ENCODE measurements around the gene GPS1. TPM values are rescaled to one million over a fixed set of nuclear protein-coding genes. Genes with fewer than 3 reads are reported as not detected.
A peak's percentile ranks its signal among the peaks of the same experiment; 100 is the strongest.

Gene GPS1
- total and polyA plus RNA-seq, 4 donors: 53.9 to 66.3 (median 58.8) TPM

DNA sequence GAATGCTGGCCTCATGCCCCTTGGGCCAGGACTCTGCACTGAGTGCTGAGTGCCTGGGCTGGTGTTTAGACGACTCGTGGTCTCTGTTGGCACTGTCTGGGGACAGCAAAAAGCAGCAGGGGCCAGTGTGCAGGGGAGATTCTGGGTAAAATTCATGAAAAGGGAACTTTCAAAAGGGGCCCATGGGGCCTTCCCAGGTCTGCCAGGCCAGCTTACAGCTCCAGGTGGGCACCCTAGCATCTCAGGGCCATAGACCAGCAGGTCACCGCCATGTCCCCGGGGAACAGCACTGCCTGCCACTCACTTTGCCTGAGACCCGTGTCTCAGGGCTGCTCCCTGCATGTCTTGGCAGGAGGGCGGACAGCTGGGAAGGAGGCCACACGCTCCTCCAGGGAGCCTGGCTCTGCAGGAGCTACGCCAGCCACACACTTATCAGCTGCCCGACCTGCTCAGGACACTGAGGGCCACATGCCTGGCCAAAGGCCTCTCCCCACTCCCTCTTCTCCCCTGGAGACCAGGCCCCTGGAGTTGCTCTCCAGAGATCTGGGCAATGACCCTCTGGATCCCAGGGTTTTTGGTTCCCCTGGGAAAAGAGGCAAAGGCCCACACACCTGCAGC lies 55.1 kb downstream of the GPS1 start:
- TF ChIP-seq GABPA (IDR thresholded peaks at IDR 0.05 in 1 of 2, conservative IDR thresholded peaks at IDR 0.05 in 1 of 2) (no peak), HNF4A (conservative IDR thresholded peaks at IDR 0.05) (peak in 1 of 2 donors; percentile 50), HNF4G (IDR thresholded peaks at IDR 0.05) (no peak)
- TF ChIP-seq, protein P1, sequence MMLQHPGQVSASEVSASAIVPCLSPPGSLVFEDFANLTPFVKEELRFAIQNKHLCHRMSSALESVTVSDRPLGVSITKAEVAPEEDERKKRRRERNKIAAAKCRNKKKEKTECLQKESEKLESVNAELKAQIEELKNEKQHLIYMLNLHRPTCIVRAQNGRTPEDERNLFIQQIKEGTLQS (IDR thresholded peaks at IDR 0.05): no peak
- H3K4me1 ChIP-seq (ENCODE audit: control insufficient read depth in 4 of 4, insufficient read depth in 4 of 4, low read length in 3 of 4): peaks cover 32 to 78% (median 60%) of the 10 kb centered on the region in 4 donors
- peak overlapping the region in 1 of 3 donors; percentile 7 for H3K4me3 ChIP-seq (ENCODE audit: low read depth in 1 of 3, low read length in 3 of 3)
- H3K36me3 ChIP-seq (ENCODE audit: control insufficient read depth in 4 of 4, insufficient read depth in 3 of 4, low read depth in 1 of 4, low read length in 3 of 4): no peaks in the 10 kb centered on the region
- no peak for DNase-seq (ENCODE audit: low spot score)
- H3K27me3 ChIP-seq (ENCODE audit: control insufficient read depth in 4 of 4, insufficient read depth in 4 of 4, low read length in 3 of 4): no peaks in the 10 kb centered on the region
- H3K27ac ChIP-seq (ENCODE audit: low read depth in 1 of 2, low read length in 2 of 2): peak overlapping the region; percentile 96 to 98
- 49% methylated on average over 9 of the region's 9 CpGs for WGBS
- peak overlapping the region; percentile 46 to 72 for H3K9ac ChIP-seq (ENCODE audit: low read depth in 1 of 2, low read length in 2 of 2)
- H3K9me3 ChIP-seq (ENCODE audit: control insufficient read depth in 4 of 4, low read length in 3 of 4): no peaks in the 10 kb centered on the region

Other genes starting within 250 kb of the GPS1 start
- 10 to 100 TPM; 20.7 to 72.0 TPM for gene GCGR, start 247.7 kb upstream of the GPS1 start, total RNA-seq
- gene GCGR, start 247.7 kb upstream of the GPS1 start, polyA plus RNA-seq: 10 to 100 TPM; 42.0 to 55.8 TPM
- 10 to 100 TPM; 16.6 to 42.0 TPM for gene MCRIP1, start 218.6 kb upstream of the GPS1 start, total RNA-seq
- 10 to 100 TPM; 24.2 to 28.2 TPM for gene MCRIP1, start 218.6 kb upstream of the GPS1 start, polyA plus RNA-seq
- not detected for gene PPP1R27, start 216.8 kb upstream of the GPS1 start, total RNA-seq
- under 1 TPM; 0.31 to 0.35 TPM for gene PPP1R27, start 216.8 kb upstream of the GPS1 start, polyA plus RNA-seq
- 1,000 to 10,000 TPM; 1,086 to 3,361 TPM for gene P4HB, start 191.4 kb upstream of the GPS1 start, total RNA-seq
- gene P4HB, start 191.4 kb upstream of the GPS1 start, polyA plus RNA-seq: 1,000 to 10,000 TPM in 1 of 2 donors, 100 to 1,000 TPM in 1; 1,000 to 2,066 TPM
- 10 to 100 TPM; 35.5 to 47.3 TPM for gene ARHGDIA, start 180.6 kb upstream of the GPS1 start, total RNA-seq
- 100 to 1,000 TPM; 103 to 142 TPM for gene ARHGDIA, start 180.6 kb upstream of the GPS1 start, polyA plus RNA-seq
- 10 to 100 TPM; 22.6 to 67.4 TPM for gene ALYREF, start 160.3 kb upstream of the GPS1 start, total RNA-seq
- 10 to 100 TPM in 1 of 2 donors, 1 to 10 TPM in 1; 2.5 to 24.6 TPM for gene ALYREF, start 160.3 kb upstream of the GPS1 start, polyA plus RNA-seq
- 10 to 100 TPM; 71.0 to 78.7 TPM for gene ANAPC11, start 160.2 kb upstream of the GPS1 start, total RNA-seq
- gene ANAPC11, start 160.2 kb upstream of the GPS1 start, polyA plus RNA-seq: 100 to 1,000 TPM; 160 to 246 TPM
- gene NPB, start 149.7 kb upstream of the GPS1 start, total RNA-seq: under 1 TPM; 0.25 to 0.84 TPM
- under 1 TPM; 0.15 to 0.92 TPM for gene NPB, start 149.7 kb upstream of the GPS1 start, polyA plus RNA-seq
- gene PCYT2, start 140.5 kb upstream of the GPS1 start, total RNA-seq: 100 to 1,000 TPM in 1 of 2 donors, 10 to 100 TPM in 1; 86.0 to 101 TPM
- 10 to 100 TPM; 63.9 to 90.9 TPM for gene PCYT2, start 140.5 kb upstream of the GPS1 start, polyA plus RNA-seq
- 10 to 100 TPM; 13.5 to 16.5 TPM for gene SIRT7, start 133.7 kb upstream of the GPS1 start, total RNA-seq
- 1 to 10 TPM; 7.1 to 9.4 TPM for gene SIRT7, start 133.7 kb upstream of the GPS1 start, polyA plus RNA-seq
- gene MAFG, start 124.2 kb upstream of the GPS1 start, total RNA-seq: 10 to 100 TPM; 11.7 to 17.0 TPM
- gene MAFG, start 124.2 kb upstream of the GPS1 start, polyA plus RNA-seq: 1 to 10 TPM; 3.0 to 6.1 TPM
- gene PYCR1, start 114.6 kb upstream of the GPS1 start, total RNA-seq: 10 to 100 TPM; 10.4 to 14.1 TPM
- gene PYCR1, start 114.6 kb upstream of the GPS1 start, polyA plus RNA-seq: 1 to 10 TPM; 5.0 to 5.1 TPM
- gene MYADML2, start 104.7 kb upstream of the GPS1 start, total RNA-seq: not detected
- gene MYADML2, start 104.7 kb upstream of the GPS1 start, polyA plus RNA-seq: not detected
- gene NOTUM, start 90.7 kb upstream of the GPS1 start, total RNA-seq: 1 to 10 TPM in 1 of 2 donors, under 1 TPM in 1; 0.19 to 5.4 TPM
- 1 to 10 TPM; 1.1 to 2.0 TPM for gene NOTUM, start 90.7 kb upstream of the GPS1 start, polyA plus RNA-seq
- gene ASPSCR1, start 74.3 kb upstream of the GPS1 start, total RNA-seq: 10 to 100 TPM; 17.8 to 26.2 TPM
- gene ASPSCR1, start 74.3 kb upstream of the GPS1 start, polyA plus RNA-seq: 10 to 100 TPM; 19.0 to 21.7 TPM
- 10 to 100 TPM; 22.5 to 40.6 TPM for gene CENPX, start 29.0 kb upstream of the GPS1 start, total RNA-seq
- gene CENPX, start 29.0 kb upstream of the GPS1 start, polyA plus RNA-seq: 10 to 100 TPM; 49.2 to 83.9 TPM
- 10 to 100 TPM in 1 of 2 donors, 1 to 10 TPM in 1; 7.2 to 14.1 TPM for gene LRRC45, start 28.6 kb upstream of the GPS1 start, total RNA-seq
- 1 to 10 TPM; 4.0 to 6.8 TPM for gene LRRC45, start 28.6 kb upstream of the GPS1 start, polyA plus RNA-seq
- 1 to 10 TPM; 3.1 to 6.3 TPM for gene RAC3, start 20.2 kb upstream of the GPS1 start, total RNA-seq
- 1 to 10 TPM in 1 of 2 donors, under 1 TPM in 1; 0.63 to 3.5 TPM for gene RAC3, start 20.2 kb upstream of the GPS1 start, polyA plus RNA-seq
- 100 to 1,000 TPM in 1 of 2 donors, 10 to 100 TPM in 1; 58.6 to 504 TPM for gene DCXR, start 14.2 kb upstream of the GPS1 start, total RNA-seq
- 1,000 to 10,000 TPM in 1 of 2 donors, 100 to 1,000 TPM in 1; 667 to 1,190 TPM for gene DCXR, start 14.2 kb upstream of the GPS1 start, polyA plus RNA-seq
- 10 to 100 TPM; 15.0 to 23.7 TPM for gene RFNG, start 87 bp upstream of the GPS1 start, total RNA-seq
- 10 to 100 TPM; 23.2 to 36.0 TPM for gene RFNG, start 87 bp upstream of the GPS1 start, polyA plus RNA-seq
- gene DUS1L, start 13.9 kb downstream of the GPS1 start, total RNA-seq: 10 to 100 TPM; 40.6 to 59.5 TPM
- 10 to 100 TPM; 47.2 to 74.7 TPM for gene DUS1L, start 13.9 kb downstream of the GPS1 start, polyA plus RNA-seq
- gene FASN, start 46.3 kb downstream of the GPS1 start, total RNA-seq: 100 to 1,000 TPM; 184 to 229 TPM
- 10 to 100 TPM; 53.1 to 75.3 TPM for gene FASN, start 46.3 kb downstream of the GPS1 start, polyA plus RNA-seq
- 10 to 100 TPM in 1 of 2 donors, 1 to 10 TPM in 1; 5.4 to 13.6 TPM for gene CCDC57, start 160.9 kb downstream of the GPS1 start, total RNA-seq
- 10 to 100 TPM in 1 of 2 donors, 1 to 10 TPM in 1; 9.8 to 19.1 TPM for gene CCDC57, start 160.9 kb downstream of the GPS1 start, polyA plus RNA-seq
- gene SLC16A3, start 177.1 kb downstream of the GPS1 start, total RNA-seq: 10 to 100 TPM in 1 of 2 donors, 1 to 10 TPM in 1; 9.2 to 10.5 TPM
- 1 to 10 TPM; 1.1 to 8.4 TPM for gene SLC16A3, start 177.1 kb downstream of the GPS1 start, polyA plus RNA-seq
- 10 to 100 TPM; 22.0 to 49.0 TPM for gene CSNK1D, start 221.8 kb downstream of the GPS1 start, total RNA-seq
- gene CSNK1D, start 221.8 kb downstream of the GPS1 start, polyA plus RNA-seq: 10 to 100 TPM; 29.0 to 39.3 TPM

Measured in liver (tissue), 9 donors.